ENCODE data around the gene SPINK6.

Gene SPINK6

DNA sequence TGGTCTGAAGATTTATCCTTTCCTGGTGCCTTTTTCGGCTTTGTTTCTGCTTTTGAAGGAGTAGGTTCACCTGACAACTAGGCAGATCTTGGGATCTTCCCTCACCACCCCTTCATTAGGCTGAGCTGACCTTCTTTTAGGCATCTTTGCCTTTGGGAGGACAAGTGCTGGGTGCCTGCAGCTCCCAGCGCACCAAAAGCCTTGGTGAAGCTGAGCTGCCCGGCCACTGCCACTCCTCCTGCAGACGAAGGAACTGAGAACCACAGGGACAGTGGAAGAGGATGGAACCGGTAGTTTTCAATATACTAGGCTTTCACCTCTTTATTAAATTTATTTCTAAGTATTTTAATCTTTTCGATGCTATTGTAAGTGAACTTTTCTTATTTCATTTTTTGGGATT lies 18.7 kb downstream of the SPINK6 start:
- H3K36me3 ChIP-seq (ENCODE audit: control insufficient read depth in 2 of 2, insufficient read depth in 2 of 2, low read length in 2 of 2): no peaks in the 10 kb centered on the region
- no peak overlapping the region for H3K27ac ChIP-seq (ENCODE audit: low read depth in 2 of 2, low read length in 2 of 2)
- no peaks in the 10 kb centered on the region for H3K9me3 ChIP-seq (ENCODE audit: control insufficient read depth in 2 of 2, low read length in 2 of 2)
- H3K9ac ChIP-seq (ENCODE audit: low read depth in 1 of 2, low read length in 2 of 2): no peak overlapping the region
- no peaks in the 10 kb centered on the region for H3K4me1 ChIP-seq (ENCODE audit: control insufficient read depth in 2 of 2, insufficient read depth in 2 of 2, low read length in 2 of 2)
- no peaks in the 10 kb centered on the region for H3K27me3 ChIP-seq (ENCODE audit: control insufficient read depth in 2 of 2, insufficient read depth in 2 of 2, low read length in 2 of 2)
- no peak overlapping the region for H3K4me3 ChIP-seq (ENCODE audit: low read length in 2 of 2)

DNA sequence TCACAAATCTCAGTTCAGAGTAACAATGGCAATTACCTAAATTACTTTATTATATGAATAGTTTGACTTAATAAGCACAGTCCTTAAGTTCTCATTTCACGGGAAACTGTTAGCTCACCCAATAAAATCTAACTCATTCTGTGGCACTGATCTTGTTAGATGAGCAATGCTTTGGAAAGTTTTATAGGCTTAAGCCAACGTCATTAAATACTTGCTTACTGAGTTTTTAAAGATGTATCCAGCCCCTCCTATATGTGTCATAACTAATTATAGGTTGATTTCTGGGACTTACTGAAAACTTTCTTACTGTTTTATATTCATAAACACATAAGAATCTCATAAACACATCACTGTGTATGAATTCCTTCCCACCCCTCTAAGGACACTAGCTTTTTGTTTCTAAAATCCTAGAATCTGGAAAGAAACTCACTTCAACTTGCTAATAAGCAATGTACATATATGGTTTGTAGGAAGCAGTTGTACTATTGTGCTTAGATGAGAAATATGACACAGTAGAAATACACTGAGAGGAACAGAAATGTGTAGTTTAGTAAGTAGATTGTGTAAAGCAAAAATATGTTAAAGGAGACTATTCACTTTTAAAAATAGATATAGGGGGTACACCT lies 21.4 kb downstream of the SPINK6 start:
- H3K27me3 ChIP-seq (ENCODE audit: control insufficient read depth in 2 of 2, insufficient read depth in 2 of 2, low read length in 2 of 2): no peaks in the 10 kb centered on the region

GRCh38 chr5:148228392-148228984 lies 25.6 kb downstream of the SPINK6 start:
- Histone ChIP-seq H3K4me1 (ENCODE audit: control insufficient read depth in 2 of 2, insufficient read depth in 2 of 2, low read length in 2 of 2) (no peaks in the 10 kb centered on the region), H3K4me3 (ENCODE audit: low read length in 2 of 2) (no peak overlapping the region), H3K36me3 (ENCODE audit: control insufficient read depth in 2 of 2, insufficient read depth in 2 of 2, low read length in 2 of 2) (no peaks in the 10 kb centered on the region), H3K9ac (ENCODE audit: low read depth in 1 of 2, low read length in 2 of 2) (no peak overlapping the region), H3K27ac (ENCODE audit: low read depth in 2 of 2, low read length in 2 of 2) (no peak overlapping the region), H3K27me3 (ENCODE audit: control insufficient read depth in 2 of 2, insufficient read depth in 2 of 2, low read length in 2 of 2) (no peaks in the 10 kb centered on the region), H3K9me3 (ENCODE audit: control insufficient read depth in 2 of 2, low read length in 2 of 2) (no peaks in the 10 kb centered on the region)

More for the DNA sequence above, 21.4 kb downstream of the SPINK6 start:
- no peak overlapping the region for H3K4me3 ChIP-seq (ENCODE audit: low read length in 2 of 2)
- no peak overlapping the region for H3K27ac ChIP-seq (ENCODE audit: low read depth in 2 of 2, low read length in 2 of 2)
- no peaks in the 10 kb centered on the region for H3K36me3 ChIP-seq (ENCODE audit: control insufficient read depth in 2 of 2, insufficient read depth in 2 of 2, low read length in 2 of 2)
- no peaks in the 10 kb centered on the region for H3K9me3 ChIP-seq (ENCODE audit: control insufficient read depth in 2 of 2, low read length in 2 of 2)
- H3K9ac ChIP-seq (ENCODE audit: low read depth in 1 of 2, low read length in 2 of 2): no peak overlapping the region
- no peaks in the 10 kb centered on the region for H3K4me1 ChIP-seq (ENCODE audit: control insufficient read depth in 2 of 2, insufficient read depth in 2 of 2, low read length in 2 of 2)

DNA sequence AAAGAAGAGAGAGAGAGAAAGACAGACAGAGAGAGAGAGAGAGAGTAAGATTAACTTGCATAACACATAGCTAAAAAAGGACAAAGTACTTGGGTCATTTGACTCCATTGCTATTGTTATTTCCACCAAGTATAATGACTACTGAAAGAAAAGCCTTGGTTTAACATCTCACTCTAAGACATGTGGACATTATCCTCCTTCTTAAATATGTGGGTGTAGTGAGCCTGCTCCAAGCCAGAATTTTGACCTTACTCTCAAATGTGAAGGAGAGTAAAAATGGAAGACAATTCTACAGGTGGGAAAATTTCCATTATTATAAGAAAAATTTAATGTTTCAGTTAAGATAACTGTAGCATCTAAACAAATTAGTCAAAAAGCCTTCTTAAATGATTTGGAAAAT lies 27.0 kb downstream of the SPINK6 start:
- no peaks in the 10 kb centered on the region for H3K27me3 ChIP-seq (ENCODE audit: control insufficient read depth in 2 of 2, insufficient read depth in 2 of 2, low read length in 2 of 2)
- no peaks in the 10 kb centered on the region for H3K36me3 ChIP-seq (ENCODE audit: control insufficient read depth in 2 of 2, insufficient read depth in 2 of 2, low read length in 2 of 2)
- H3K4me1 ChIP-seq (ENCODE audit: control insufficient read depth in 2 of 2, insufficient read depth in 2 of 2, low read length in 2 of 2): no peaks in the 10 kb centered on the region
- no peak overlapping the region for H3K4me3 ChIP-seq (ENCODE audit: low read length in 2 of 2)
- H3K27ac ChIP-seq (ENCODE audit: low read depth in 2 of 2, low read length in 2 of 2): no peak overlapping the region
- no peaks in the 10 kb centered on the region for H3K9me3 ChIP-seq (ENCODE audit: control insufficient read depth in 2 of 2, low read length in 2 of 2)
- H3K9ac ChIP-seq (ENCODE audit: low read depth in 1 of 2, low read length in 2 of 2): no peak overlapping the region

DNA sequence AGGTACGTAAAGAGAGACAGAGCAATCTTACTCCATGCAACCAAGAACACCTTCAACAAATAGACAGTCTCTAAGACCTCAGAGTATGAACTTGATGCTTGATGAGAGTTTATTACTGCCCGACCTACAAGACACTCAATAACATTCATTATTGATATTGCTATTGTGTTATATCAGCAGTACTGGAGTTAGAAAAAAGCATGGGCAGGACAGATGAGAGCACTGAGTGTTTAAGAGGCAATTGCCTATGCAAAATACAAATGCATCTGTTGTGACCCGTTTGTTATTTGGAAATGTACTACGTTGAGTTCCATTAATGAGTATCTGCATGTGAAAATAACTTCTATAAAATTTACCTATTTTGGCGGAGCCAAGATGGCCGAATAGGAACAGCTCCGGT lies 27.4 kb downstream of the SPINK6 start:
- Histone ChIP-seq H3K36me3 (ENCODE audit: control insufficient read depth in 2 of 2, insufficient read depth in 2 of 2, low read length in 2 of 2) (no peaks in the 10 kb centered on the region), H3K4me3 (ENCODE audit: low read length in 2 of 2) (no peak overlapping the region), H3K27me3 (ENCODE audit: control insufficient read depth in 2 of 2, insufficient read depth in 2 of 2, low read length in 2 of 2) (no peaks in the 10 kb centered on the region), H3K27ac (ENCODE audit: low read depth in 2 of 2, low read length in 2 of 2) (no peak overlapping the region), H3K9me3 (ENCODE audit: control insufficient read depth in 2 of 2, low read length in 2 of 2) (no peaks in the 10 kb centered on the region), H3K9ac (ENCODE audit: low read depth in 1 of 2, low read length in 2 of 2) (no peak overlapping the region), H3K4me1 (ENCODE audit: control insufficient read depth in 2 of 2, insufficient read depth in 2 of 2, low read length in 2 of 2) (no peaks in the 10 kb centered on the region)

GRCh38 chr5:148237785-148238417 lies 35.1 kb downstream of the SPINK6 start:
- Histone ChIP-seq H3K4me3 (ENCODE audit: low read length in 2 of 2) (no peak overlapping the region), H3K9me3 (ENCODE audit: control insufficient read depth in 2 of 2, low read length in 2 of 2) (no peaks in the 10 kb centered on the region), H3K27ac (ENCODE audit: low read depth in 2 of 2, low read length in 2 of 2) (no peak overlapping the region), H3K36me3 (ENCODE audit: control insufficient read depth in 2 of 2, insufficient read depth in 2 of 2, low read length in 2 of 2) (no peaks in the 10 kb centered on the region), H3K4me1 (ENCODE audit: control insufficient read depth in 2 of 2, insufficient read depth in 2 of 2, low read length in 2 of 2) (no peaks in the 10 kb centered on the region), H3K27me3 (ENCODE audit: control insufficient read depth in 2 of 2, insufficient read depth in 2 of 2, low read length in 2 of 2) (no peaks in the 10 kb centered on the region), H3K9ac (ENCODE audit: low read depth in 1 of 2, low read length in 2 of 2) (no peak overlapping the region)

DNA sequence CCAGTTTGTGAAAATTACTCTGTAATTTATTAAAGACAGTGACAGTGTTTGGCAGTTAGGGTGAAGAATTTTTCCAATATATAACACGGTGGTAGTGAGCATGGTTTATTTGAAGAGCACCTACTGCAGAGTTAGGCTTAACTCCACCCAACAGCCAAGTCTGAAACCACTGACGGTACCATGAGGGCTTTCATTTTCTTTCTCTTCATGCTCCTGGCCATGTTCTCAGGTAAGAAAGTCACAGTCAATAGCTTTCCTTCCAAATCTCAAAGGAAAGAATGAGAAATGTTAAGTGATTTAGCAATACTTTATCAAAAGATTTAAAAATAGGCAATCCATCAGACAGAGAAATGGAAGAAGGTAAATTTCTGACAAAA lies 35.6 kb downstream of the SPINK6 start, which contains the start of gene MARCOL:
TSS of gene MARCOL (plus strand) at position 108 of the 377 bp plus-strand sequence. CDS start at position 181, 73 bp downstream.
- H3K9ac ChIP-seq (ENCODE audit: low read depth in 1 of 2, low read length in 2 of 2): no peak within 1 kb of the TSS
- H3K9me3 ChIP-seq (ENCODE audit: control insufficient read depth in 2 of 2, low read length in 2 of 2): no peaks in the 10 kb centered on the region
- H3K27ac ChIP-seq (ENCODE audit: low read depth in 2 of 2, low read length in 2 of 2): no peak within 1 kb of the TSS
- H3K36me3 ChIP-seq (ENCODE audit: control insufficient read depth in 2 of 2, insufficient read depth in 2 of 2, low read length in 2 of 2): no peaks in the 10 kb centered on the region
- no peak within 1 kb of the TSS for H3K4me3 ChIP-seq (ENCODE audit: low read length in 2 of 2)
- no peaks in the 10 kb centered on the region for H3K4me1 ChIP-seq (ENCODE audit: control insufficient read depth in 2 of 2, insufficient read depth in 2 of 2, low read length in 2 of 2)
- no peaks in the 10 kb centered on the region for H3K27me3 ChIP-seq (ENCODE audit: control insufficient read depth in 2 of 2, insufficient read depth in 2 of 2, low read length in 2 of 2)

DNA sequence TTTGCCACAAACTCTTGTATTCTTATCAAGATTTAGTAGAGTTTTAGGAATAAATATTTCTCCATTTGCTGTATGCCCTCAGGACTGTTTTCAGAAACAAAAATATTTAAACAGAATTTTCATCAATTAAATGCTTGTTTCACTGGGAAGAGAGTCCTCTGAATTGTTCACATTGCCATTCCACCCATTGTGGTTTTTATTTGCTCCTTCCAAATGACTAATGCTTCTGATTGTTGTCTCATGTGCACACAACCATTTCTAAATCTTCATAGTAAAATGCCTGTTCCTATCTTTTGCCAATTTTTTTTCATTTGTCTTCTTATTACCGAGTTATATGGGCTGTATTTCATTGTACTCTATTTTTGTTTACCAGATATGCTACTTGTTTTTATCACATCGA lies 46.1 kb downstream of the SPINK6 start:
- H3K36me3 ChIP-seq (ENCODE audit: control insufficient read depth in 2 of 2, insufficient read depth in 2 of 2, low read length in 2 of 2): no peaks in the 10 kb centered on the region
- no peaks in the 10 kb centered on the region for H3K27me3 ChIP-seq (ENCODE audit: control insufficient read depth in 2 of 2, insufficient read depth in 2 of 2, low read length in 2 of 2)
- no peaks in the 10 kb centered on the region for H3K9me3 ChIP-seq (ENCODE audit: control insufficient read depth in 2 of 2, low read length in 2 of 2)
- no peak overlapping the region for H3K27ac ChIP-seq (ENCODE audit: low read depth in 2 of 2, low read length in 2 of 2)
- H3K9ac ChIP-seq (ENCODE audit: low read depth in 1 of 2, low read length in 2 of 2): no peak overlapping the region
- no peaks in the 10 kb centered on the region for H3K4me1 ChIP-seq (ENCODE audit: control insufficient read depth in 2 of 2, insufficient read depth in 2 of 2, low read length in 2 of 2)
- H3K4me3 ChIP-seq (ENCODE audit: low read length in 2 of 2): no peak overlapping the region

- Histone ChIP-seq H3K36me3 (ENCODE audit: control insufficient read depth in 2 of 2, insufficient read depth in 2 of 2, low read length in 2 of 2) (no peaks in the 10 kb centered on the region), H3K9me3 (ENCODE audit: control insufficient read depth in 2 of 2, low read length in 2 of 2) (no peaks in the 10 kb centered on the region), H3K27me3 (ENCODE audit: control insufficient read depth in 2 of 2, insufficient read depth in 2 of 2, low read length in 2 of 2) (no peaks in the 10 kb centered on the region), H3K9ac (ENCODE audit: low read depth in 1 of 2, low read length in 2 of 2) (no peak overlapping the region), H3K4me1 (ENCODE audit: control insufficient read depth in 2 of 2, insufficient read depth in 2 of 2, low read length in 2 of 2) (no peaks in the 10 kb centered on the region), H3K4me3 (ENCODE audit: low read length in 2 of 2) (no peak overlapping the region), H3K27ac (ENCODE audit: low read depth in 2 of 2, low read length in 2 of 2) (no peak overlapping the region)
These were observed 52.6 kb downstream of the SPINK6 start for GRCh38 chr5:148255456-148255855.

- H3K4me1 ChIP-seq (ENCODE audit: control insufficient read depth in 2 of 2, insufficient read depth in 2 of 2, low read length in 2 of 2): no peaks in the 10 kb centered on the region
- H3K27ac ChIP-seq (ENCODE audit: low read depth in 2 of 2, low read length in 2 of 2): no peak overlapping the region
- H3K9ac ChIP-seq (ENCODE audit: low read depth in 1 of 2, low read length in 2 of 2): no peak overlapping the region
- no peak overlapping the region for H3K4me3 ChIP-seq (ENCODE audit: low read length in 2 of 2)
- H3K9me3 ChIP-seq (ENCODE audit: control insufficient read depth in 2 of 2, low read length in 2 of 2): no peaks in the 10 kb centered on the region
- H3K27me3 ChIP-seq (ENCODE audit: control insufficient read depth in 2 of 2, insufficient read depth in 2 of 2, low read length in 2 of 2): no peaks in the 10 kb centered on the region
- H3K36me3 ChIP-seq (ENCODE audit: control insufficient read depth in 2 of 2, insufficient read depth in 2 of 2, low read length in 2 of 2): no peaks in the 10 kb centered on the region
These were observed 56.4 kb downstream of the SPINK6 start for GRCh38 chr5:148259288-148259687.
